Small intestine (tissue), 7 donors: Measurements from ENCODE around the gene GALNT16. TPM values are rescaled to one million over a fixed set of nuclear protein-coding genes. Genes with fewer than 3 reads are reported as not detected.

Source experiments
- DNase-seq, 2 donors: peaks; one replicate each; pipeline versions ENCODE4 v3.0.0 to v3.0.0-alpha.2; 2013
- FAIRE-seq: peaks from 2 replicates; lab custom pipeline; 2012; peaks lifted over from hg19 to GRCh38; lab: Jason Lieb, UNC
- H3K27ac ChIP-seq, 3 donors: one replicate each; pipeline ENCODE4 v1.5.1; 2013; ENCODE audit warnings: low read length in 2 of 3, mild to moderate bottlenecking in 2 of 3, control low read depth in 1 of 3, inconsistent platforms in 1 of 3, low read depth in 1 of 3, moderate library complexity in 1 of 3
- H3K27me3 ChIP-seq, 3 donors: one replicate each; pipeline ENCODE4 v1.6.1; 2013; ENCODE audit warnings: low read length in 3 of 3, inconsistent platforms in 1 of 3; ENCODE audit not compliant: control insufficient read depth in 3 of 3, insufficient read depth in 3 of 3
- H3K36me3 ChIP-seq, 3 donors: one replicate each; pipeline ENCODE4 v1.6.1; 2013; ENCODE audit warnings: low read length in 3 of 3, inconsistent platforms in 1 of 3, low read depth in 1 of 3, mild to moderate bottlenecking in 1 of 3, moderate library complexity in 1 of 3; ENCODE audit not compliant: control insufficient read depth in 3 of 3, insufficient read depth in 2 of 3
- H3K4me1 ChIP-seq, 3 donors: one replicate each; pipeline ENCODE4 v1.6.1; 2013; ENCODE audit warnings: low read length in 2 of 3, inconsistent platforms in 1 of 3, low read depth in 1 of 3, mild to moderate bottlenecking in 1 of 3, moderate library complexity in 1 of 3; ENCODE audit not compliant: control insufficient read depth in 3 of 3, insufficient read depth in 2 of 3
- H3K4me3 ChIP-seq, 3 donors: one replicate each; pipeline ENCODE4 v1.5.1; 2013; ENCODE audit warnings: low read length in 3 of 3, control low read depth in 1 of 3, inconsistent platforms in 1 of 3, low read depth in 1 of 3, mild to moderate bottlenecking in 1 of 3, moderate library complexity in 1 of 3
- H3K9me3 ChIP-seq, 2 donors: one replicate each; pipeline ENCODE4 v1.6.1; 2013; ENCODE audit warnings: low read depth in 1 of 2, low read length in 1 of 2; ENCODE audit not compliant: control insufficient read depth in 2 of 2, insufficient read depth in 1 of 2
- WGBS, 3 donors: extraction: QIAGEN DNeasy Blood & Tissue Kit; methylation state at CpG; one replicate each; pipeline ENCODE4 v1.1.7; 2013; 5-methylcytosine and 5-hydroxymethylcytosine counted together
- polyA plus RNA-seq, 4 donors: library from polyadenylated mRNA; stranded (reverse) in 3 of 4; unstranded in 1 of 4; fragments of 200-250 nt in 3 of 4; fragments of 120-200 nt in 1 of 4; gene quantifications; one replicate each; pipeline versions ENCODE4 v1.2.1 to v1.2.3, GENCODE V29; 2013
- donor health status: healthy with polysubstance abuse.
- donor health status: control.
- donor health status: control.
- donor health status: Bipolar disorder and iron deficiency.
- donor health status: healthy.

GALNT16 gene
- polyA plus RNA-seq, 4 donors: 0.45 to 18.2 (median 1.5) TPM

- DNase-seq: no peak
- FAIRE-seq: no peak
- Histone ChIP-seq H3K4me1 (peaks cover 0 to 7% (median 2%) of the 10 kb centered on the region in 3 donors), H3K36me3 (peaks cover 0 to 10% (median 0%) of the 10 kb centered on the region in 3 donors), H3K27me3 (no peaks in the 10 kb centered on the region), H3K4me3 (no peak overlapping the region), H3K27ac (no peak overlapping the region), H3K9me3 (no peaks in the 10 kb centered on the region)
- 88 to 91% (median 88%) methylated on average over 3 of the region's 3 CpGs for WGBS, 3 donors
Observed at GRCh38 chr14:69244946-69245345, 15.0 kb upstream of the GALNT16 start.

GRCh38 chr14:69246331-69246730 is 13.6 kb upstream of the GALNT16 start:
- FAIRE-seq (no peak), DNase-seq (no peak)
- H3K4me1 ChIP-seq: peaks cover 0 to 7% (median under 1%) of the 10 kb centered on the region in 3 donors
- H3K27me3 ChIP-seq: no peaks in the 10 kb centered on the region
- H3K36me3 ChIP-seq: peaks cover 0 to 4% (median 0%) of the 10 kb centered on the region in 3 donors
- no peaks in the 10 kb centered on the region for H3K9me3 ChIP-seq
- WGBS, 3 donors: 82 to 96% (median 93%) methylated on average over 3 of the region's 3 CpGs
- no peak overlapping the region for H3K4me3 ChIP-seq
- no peak overlapping the region for H3K27ac ChIP-seq

GRCh38 chr14:69247676-69248440 is 12.1 kb upstream of the GALNT16 start:
- DNase-seq: no peak
- no peaks in the 10 kb centered on the region for H3K9me3 ChIP-seq
- no peaks in the 10 kb centered on the region for H3K27me3 ChIP-seq
- H3K27ac ChIP-seq: peak overlapping the region in 1 of 3 donors; percentile 40
- no peaks in the 10 kb centered on the region for H3K4me1 ChIP-seq
- peaks cover 0 to 1% (median 0%) of the 10 kb centered on the region in 3 donors for H3K36me3 ChIP-seq
- FAIRE-seq: no peak
- 65 to 86% (median 72%) methylated on average over 3 of the region's 3 CpGs for WGBS, 3 donors
- no peak overlapping the region for H3K4me3 ChIP-seq

- Histone ChIP-seq H3K27ac (no peak overlapping the region), H3K4me3 (no peak overlapping the region), H3K9me3 (no peaks in the 10 kb centered on the region), H3K4me1 (no peaks in the 10 kb centered on the region), H3K36me3 (peaks cover 0 to 2% (median 0%) of the 10 kb centered on the region in 3 donors), H3K27me3 (no peaks in the 10 kb centered on the region)
- 87 to 93% (median 93%) methylated on average over 5 of the region's 5 CpGs for WGBS, 3 donors
- FAIRE-seq: no peak
- no peak for DNase-seq
Observed at GRCh38 chr14:69249603-69250002, 10.4 kb upstream of the GALNT16 start.

- WGBS, 3 donors: 66 to 84% (median 81%) methylated on average over 3 of the region's 3 CpGs
- no peak for FAIRE-seq
- no peak overlapping the region for H3K27ac ChIP-seq
Observed at GRCh38 chr14:69252851-69253250, 7.1 kb upstream of the GALNT16 start.

GRCh38 chr14:69259168-69259526 is 811 bp upstream of the GALNT16 start:
- 22 to 26% (median 25%) methylated on average over 14 of the region's 14 CpGs for WGBS, 3 donors
- FAIRE-seq (no peak), DNase-seq (no peak)
- H3K9me3 ChIP-seq: no peaks in the 10 kb centered on the region
- H3K4me3 ChIP-seq: peak overlapping the region in 1 of 3 donors; percentile 68
- peaks cover 0 to 3% (median 0%) of the 10 kb centered on the region in 3 donors for H3K36me3 ChIP-seq
- peaks cover 0 to 16% (median 9%) of the 10 kb centered on the region in 3 donors for H3K27me3 ChIP-seq
- peaks cover 0 to 29% (median 7%) of the 10 kb centered on the region in 3 donors for H3K4me1 ChIP-seq
- no peak overlapping the region for H3K27ac ChIP-seq

More at GRCh38 chr14:69252851-69253250, 7.1 kb upstream of the GALNT16 start:
- Histone ChIP-seq H3K4me1 (no peaks in the 10 kb centered on the region), H3K9me3 (no peaks in the 10 kb centered on the region), H3K27me3 (peaks cover 0 to 3% (median 2%) of the 10 kb centered on the region in 3 donors), H3K36me3 (peaks cover 0 to 2% (median 0%) of the 10 kb centered on the region in 3 donors), H3K4me3 (no peak overlapping the region)
- no peak for DNase-seq

GRCh38 chr14:69260190-69260860 is 367 bp downstream of the GALNT16 start:
- Histone ChIP-seq H3K4me3 (peak overlapping the region in 2 of 3 donors; percentile 58 to 68), H3K9me3 (no peaks in the 10 kb centered on the region), H3K27ac (peak overlapping the region in 1 of 3 donors; percentile 94), H3K36me3 (peaks cover 0 to 5% (median 0%) of the 10 kb centered on the region in 3 donors), H3K27me3 (peaks cover 0 to 16% (median 7%) of the 10 kb centered on the region in 3 donors), H3K4me1 (peaks cover 0 to 35% (median 7%) of the 10 kb centered on the region in 3 donors)
- FAIRE-seq: no peak
- DNase-seq: peak in 1 of 2 donors; percentile 69
- 0 to 1% (median 0%) methylated on average over 67 to 78 of the region's 78 CpGs for WGBS, 3 donors

GRCh38 chr14:69260861-69261564 is 1.1 kb downstream of the GALNT16 start:
- H3K4me3 ChIP-seq: peak overlapping the region in 2 of 3 donors; percentile 58 to 68

More at GRCh38 chr14:69260861-69261564, 1.1 kb downstream of the GALNT16 start:
- Histone ChIP-seq H3K9me3 (no peaks in the 10 kb centered on the region), H3K36me3 (peaks cover 0 to 5% (median 0%) of the 10 kb centered on the region in 3 donors), H3K4me1 (peaks cover 0 to 39% (median 7%) of the 10 kb centered on the region in 3 donors), H3K27me3 (peaks cover 0 to 16% (median 7%) of the 10 kb centered on the region in 3 donors), H3K27ac (peak overlapping the region in 1 of 3 donors; percentile 94)
- DNase-seq (peak; percentile 54 to 84), FAIRE-seq (no peak)
- WGBS, 3 donors: 1% methylated on average over 52 to 64 of the region's 64 CpGs
